ENCODE data around the gene IP6K3.

The IP6K3 gene

DNA sequence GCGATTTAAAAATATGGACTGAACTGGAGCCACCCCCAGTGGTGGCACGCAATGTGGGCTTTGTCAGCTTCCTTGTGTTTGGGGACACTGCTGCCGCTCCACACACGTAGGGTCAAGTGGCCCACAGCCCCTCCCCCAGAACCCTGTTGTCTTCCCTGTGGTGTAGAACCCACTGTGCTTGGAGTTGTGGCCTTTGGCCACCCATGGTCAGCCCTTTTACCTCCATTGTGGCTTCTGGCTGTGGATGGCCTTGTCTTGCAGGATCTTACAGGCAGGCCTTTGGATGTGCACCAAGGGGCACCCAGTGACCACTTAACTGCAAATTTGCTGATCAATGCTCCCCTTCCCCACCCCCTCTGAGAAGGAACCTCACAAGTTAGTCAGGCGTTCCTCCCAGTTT lies 44.2 kb upstream of the IP6K3 start:
- no peak overlapping the region for H3K9ac ChIP-seq
- no peak overlapping the region for H2AFZ ChIP-seq (ENCODE audit: low read depth)
- peaks cover 46% of the 10 kb centered on the region; the same call in 1 of the 2 replicates for H3K27me3 ChIP-seq (ENCODE audit: insufficient read depth, low read depth)
- TF ChIP-seq, protein P1, sequence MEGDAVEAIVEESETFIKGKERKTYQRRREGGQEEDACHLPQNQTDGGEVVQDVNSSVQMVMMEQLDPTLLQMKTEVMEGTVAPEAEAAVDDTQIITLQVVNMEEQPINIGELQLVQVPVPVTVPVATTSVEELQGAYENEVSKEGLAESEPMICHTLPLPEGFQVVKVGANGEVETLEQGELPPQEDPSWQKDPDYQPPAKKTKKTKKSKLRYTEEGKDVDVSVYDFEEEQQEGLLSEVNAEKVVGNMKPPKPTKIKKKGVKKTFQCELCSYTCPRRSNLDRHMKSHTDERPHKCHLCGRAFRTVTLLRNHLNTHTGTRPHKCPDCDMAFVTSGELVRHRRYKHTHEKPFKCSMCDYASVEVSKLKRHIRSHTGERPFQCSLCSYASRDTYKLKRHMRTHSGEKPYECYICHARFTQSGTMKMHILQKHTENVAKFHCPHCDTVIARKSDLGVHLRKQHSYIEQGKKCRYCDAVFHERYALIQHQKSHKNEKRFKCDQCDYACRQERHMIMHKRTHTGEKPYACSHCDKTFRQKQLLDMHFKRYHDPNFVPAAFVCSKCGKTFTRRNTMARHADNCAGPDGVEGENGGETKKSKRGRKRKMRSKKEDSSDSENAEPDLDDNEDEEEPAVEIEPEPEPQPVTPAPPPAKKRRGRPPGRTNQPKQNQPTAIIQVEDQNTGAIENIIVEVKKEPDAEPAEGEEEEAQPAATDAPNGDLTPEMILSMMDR (conservative IDR thresholded peaks at IDR 0.05; ENCODE audit: low read depth, low read length), result no peak
- H3K27ac ChIP-seq, result no peak overlapping the region
- H3K4me2 ChIP-seq, result no peak overlapping the region
- H4K20me1 ChIP-seq (ENCODE audit: insufficient read depth), result no peaks in the 10 kb centered on the region
- no peak overlapping the region for H3K4me3 ChIP-seq (IDR thresholded peaks at IDR 0.05; ENCODE audit: insufficient read depth, low read depth, low read length)
- no peaks in the 10 kb centered on the region for H3K36me3 ChIP-seq (ENCODE audit: insufficient read depth)
- peaks cover 13% of the 10 kb centered on the region for H3K4me1 ChIP-seq (ENCODE audit: low read depth, poor library complexity, severe bottlenecking)
- peaks cover 12% of the 10 kb centered on the region; the same call in 1 of the 2 replicates for H3K79me2 ChIP-seq (ENCODE audit: insufficient read depth, low read depth)

DNA sequence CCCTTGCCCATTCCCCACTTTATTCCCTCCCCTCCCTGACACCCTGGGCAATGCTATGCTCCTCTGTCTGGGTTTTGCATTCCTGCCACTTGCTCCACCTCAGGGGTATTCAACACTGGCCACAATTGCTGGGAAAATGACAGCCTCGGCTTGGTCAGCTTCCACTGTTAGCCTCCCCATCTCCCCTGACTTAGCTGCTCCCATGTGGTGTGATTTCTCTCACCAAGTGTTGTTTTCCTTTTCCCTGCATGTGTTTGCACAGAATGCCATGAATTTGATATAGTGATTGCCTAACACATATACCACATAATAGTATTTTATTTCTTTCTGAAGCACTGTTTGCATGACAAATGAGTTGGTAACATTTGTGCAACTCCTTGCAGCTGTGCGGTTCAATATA lies 43.7 kb upstream of the IP6K3 start:
- peaks cover 13% of the 10 kb centered on the region for H3K4me1 ChIP-seq (ENCODE audit: low read depth, poor library complexity, severe bottlenecking)
- no peak overlapping the region for H3K9ac ChIP-seq
- no peak overlapping the region for H2AFZ ChIP-seq (ENCODE audit: low read depth)
- no peak overlapping the region for H3K27ac ChIP-seq
- H3K79me2 ChIP-seq (ENCODE audit: insufficient read depth, low read depth), result peaks cover 12% of the 10 kb centered on the region; the same call in 1 of the 2 replicates
- no peak overlapping the region for H3K4me3 ChIP-seq (IDR thresholded peaks at IDR 0.05; ENCODE audit: insufficient read depth, low read depth, low read length)
- H3K36me3 ChIP-seq (ENCODE audit: insufficient read depth), result no peaks in the 10 kb centered on the region
- peaks cover 42% of the 10 kb centered on the region; the same call in 1 of the 2 replicates for H3K27me3 ChIP-seq (ENCODE audit: insufficient read depth, low read depth)
- no peaks in the 10 kb centered on the region for H4K20me1 ChIP-seq (ENCODE audit: insufficient read depth)
- TF ChIP-seq, protein P1 (conservative IDR thresholded peaks at IDR 0.05; ENCODE audit: low read depth, low read length), result no peak
- no peak overlapping the region for H3K4me2 ChIP-seq

DNA sequence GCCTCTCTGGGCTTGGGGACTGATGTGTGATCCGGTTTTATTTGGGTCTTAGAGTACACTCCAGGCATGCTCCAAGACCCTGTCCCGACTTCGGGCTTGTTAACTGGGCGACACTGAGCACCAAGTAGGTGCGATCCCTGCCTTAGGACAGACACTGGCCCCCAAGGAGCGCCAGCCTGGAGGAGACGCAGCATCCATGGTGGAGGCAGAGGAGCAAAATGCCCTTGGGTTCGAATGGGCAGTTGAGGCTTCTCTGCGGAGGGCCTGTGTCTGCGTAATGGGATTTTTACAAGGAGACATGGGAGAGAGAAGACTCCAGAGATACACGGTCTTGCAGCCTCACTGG lies 42.8 kb upstream of the IP6K3 start:
- TF ChIP-seq, protein P1 (conservative IDR thresholded peaks at IDR 0.05; ENCODE audit: low read depth, low read length), result no peak
- H3K27me3 ChIP-seq (ENCODE audit: insufficient read depth, low read depth), result peaks cover 35% of the 10 kb centered on the region; the same call in 1 of the 2 replicates
- no peak overlapping the region for H3K9ac ChIP-seq
- H4K20me1 ChIP-seq (ENCODE audit: insufficient read depth), result no peaks in the 10 kb centered on the region
- H3K4me3 ChIP-seq (IDR thresholded peaks at IDR 0.05; ENCODE audit: insufficient read depth, low read depth, low read length), result no peak overlapping the region
- no peaks in the 10 kb centered on the region for H3K36me3 ChIP-seq (ENCODE audit: insufficient read depth)
- peaks cover 13% of the 10 kb centered on the region for H3K4me1 ChIP-seq (ENCODE audit: low read depth, poor library complexity, severe bottlenecking)
- H2AFZ ChIP-seq (ENCODE audit: low read depth), result peak overlapping the region; percentile 68
- no peak overlapping the region for H3K27ac ChIP-seq
- H3K4me2 ChIP-seq, result peak overlapping the region; percentile 15; the same call in 1 of the 2 replicates
- peaks cover 12% of the 10 kb centered on the region; the same call in 1 of the 2 replicates for H3K79me2 ChIP-seq (ENCODE audit: insufficient read depth, low read depth)

DNA sequence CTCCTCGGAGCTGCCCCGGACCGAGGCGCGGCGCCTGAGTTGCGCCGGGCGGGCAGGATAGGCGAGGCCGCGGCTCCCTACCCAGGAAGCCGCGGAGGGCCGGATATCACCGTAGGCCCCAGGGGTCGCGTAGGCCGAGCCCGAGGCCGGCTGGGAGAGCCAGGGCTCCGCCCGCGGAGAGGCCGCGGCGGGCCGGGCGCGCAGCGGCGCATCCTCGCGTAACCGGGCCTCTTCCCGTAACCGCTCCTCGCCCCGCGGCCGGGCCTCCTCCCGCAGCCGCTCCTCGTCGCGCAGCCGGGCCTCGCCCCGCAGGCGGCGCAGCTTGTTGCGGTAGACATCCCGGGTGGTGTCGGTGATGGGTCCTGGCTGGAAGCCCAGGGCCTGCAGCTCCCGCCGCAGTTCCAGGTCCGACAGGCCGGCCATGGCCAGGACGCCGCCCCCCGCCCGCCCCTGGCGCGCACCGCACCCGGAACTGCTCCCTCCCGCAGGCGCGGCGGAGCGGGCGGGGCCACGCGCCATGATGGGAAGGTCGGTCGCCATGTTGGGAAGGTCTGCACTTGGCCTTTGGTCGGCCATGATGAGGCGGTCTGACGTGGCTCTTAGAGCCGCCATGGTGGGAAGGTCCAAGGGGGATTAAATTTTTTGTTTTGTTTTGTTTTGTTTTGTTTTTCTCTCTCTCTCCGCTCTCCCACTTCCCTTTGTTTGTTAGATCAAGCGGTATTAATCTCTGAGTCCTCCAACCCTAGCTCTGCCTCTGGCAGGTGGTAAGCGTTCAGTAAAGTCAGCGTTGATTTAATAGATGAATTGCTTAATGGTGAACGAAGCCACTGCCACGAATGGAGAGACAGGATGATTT lies 42.2 kb upstream of the IP6K3 start, which contains the start of gene LEMD2:
Gene LEMD2, minus strand, starts transcription at position 437 of the 856 bp plus-strand sequence. Its CDS starts 14 bp downstream, at position 423.
- H4K20me1 ChIP-seq (ENCODE audit: insufficient read depth), result no peaks in the 10 kb centered on the region
- H3K36me3 ChIP-seq (ENCODE audit: insufficient read depth), result no peaks in the 10 kb centered on the region
- H3K27ac ChIP-seq, result peak within 1 kb of the TSS; percentile 60
- peaks cover 12% of the 10 kb centered on the region; the same call in 1 of the 2 replicates for H3K79me2 ChIP-seq (ENCODE audit: insufficient read depth, low read depth)
- H3K27me3 ChIP-seq (ENCODE audit: insufficient read depth, low read depth), result peaks cover 29% of the 10 kb centered on the region; the same call in 1 of the 2 replicates
- peaks cover 13% of the 10 kb centered on the region for H3K4me1 ChIP-seq (ENCODE audit: low read depth, poor library complexity, severe bottlenecking)
- H3K4me3 ChIP-seq (IDR thresholded peaks at IDR 0.05; ENCODE audit: insufficient read depth, low read depth, low read length), result no peak within 1 kb of the TSS
- H3K9ac ChIP-seq, result peak within 1 kb of the TSS; percentile 85
- TF ChIP-seq, protein P1 (conservative IDR thresholded peaks at IDR 0.05; ENCODE audit: low read depth, low read length), result no peak
- H3K4me2 ChIP-seq, result peak within 1 kb of the TSS; percentile 82
- peak within 1 kb of the TSS; percentile 68 for H2AFZ ChIP-seq (ENCODE audit: low read depth)
